ENCODE measurements around the gene ADPRM.
A peak's percentile ranks its signal among the peaks of the same experiment; 100 is the strongest.
"Not testable (repeated sequence)": the region's sequence is repeated elsewhere in the genome, so short reads cannot be mapped to it uniquely, and the experiment has no call there.

The ADPRM gene

DNA sequence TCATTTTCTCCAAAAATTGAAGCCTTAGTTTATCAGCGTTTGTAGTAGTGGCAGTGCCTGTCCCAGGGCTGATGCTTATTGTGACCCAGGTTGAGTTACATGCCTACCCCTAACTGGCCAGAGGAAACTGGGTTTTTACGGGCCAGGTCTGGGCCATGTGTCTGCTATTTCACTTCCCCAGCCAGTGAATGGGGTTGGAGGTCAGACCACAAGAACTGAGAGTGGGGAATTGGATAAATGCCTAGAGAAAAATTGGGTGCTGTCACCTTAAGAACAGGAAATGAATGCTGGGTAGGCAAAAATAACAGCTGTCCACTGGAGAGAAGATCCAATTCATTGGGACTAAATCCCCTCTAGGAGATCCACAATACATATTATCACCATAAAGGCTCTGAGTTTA, 5.2 kb downstream of the ADPRM start:
- no peak for DNase-seq

DNA sequence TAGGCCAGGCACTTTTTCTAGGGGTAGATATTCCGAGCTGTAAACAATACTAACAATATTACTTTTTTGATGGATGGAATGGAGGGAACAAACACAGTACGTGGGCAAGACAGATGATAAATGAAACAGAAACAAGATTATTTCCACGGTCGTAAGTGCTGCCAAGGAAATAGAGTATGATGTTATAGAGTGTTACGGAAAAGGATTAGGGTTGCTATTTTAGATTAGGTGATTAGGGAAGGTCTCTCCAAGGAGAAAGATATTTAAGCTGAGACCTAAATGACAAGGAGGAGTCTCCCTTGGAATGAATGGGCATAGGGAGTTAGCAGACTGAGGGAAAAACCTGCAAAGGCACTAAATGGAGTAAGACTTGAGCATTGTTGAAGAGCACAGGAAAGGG, 8.3 kb downstream of the ADPRM start:
- DNase-seq, result no peak

DNA sequence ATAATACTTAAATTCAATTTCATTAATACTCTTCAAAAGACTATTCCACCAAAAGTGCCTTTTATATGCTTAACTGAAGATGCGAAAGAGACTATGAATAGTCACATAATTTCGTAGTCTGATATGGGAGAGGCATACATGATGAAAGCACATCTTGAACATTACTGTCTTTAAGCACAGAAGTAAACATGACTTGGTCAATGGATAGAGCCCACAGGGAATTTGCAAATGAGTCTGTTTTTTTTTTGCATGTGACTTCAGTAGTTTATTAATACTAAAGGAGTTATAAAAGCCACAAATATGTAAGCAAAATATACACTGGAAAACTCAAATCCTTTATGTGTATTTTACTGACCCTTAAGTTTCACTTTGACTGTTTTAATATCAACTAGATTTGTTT, 15.9 kb downstream of the ADPRM start:
- DNase-seq, result no peak

DNA sequence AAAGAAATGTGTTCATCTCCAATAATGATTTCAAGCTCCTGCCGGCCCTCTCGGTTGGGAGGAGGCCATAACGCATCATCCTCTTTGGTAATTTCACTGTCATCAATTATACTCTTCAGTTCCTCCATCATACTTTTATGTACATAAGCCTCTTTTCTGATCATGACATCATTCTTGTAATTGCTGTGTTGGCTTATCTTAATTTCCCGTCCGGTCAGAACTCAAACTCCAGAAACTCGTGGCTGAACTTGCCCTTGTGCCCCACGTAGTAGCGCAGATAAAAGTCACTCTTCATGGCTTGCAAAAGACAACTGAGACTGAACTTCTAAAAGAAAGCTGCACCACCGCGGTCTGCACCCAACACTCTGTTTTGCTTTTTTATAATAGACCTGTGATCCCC, 18.8 kb downstream of the ADPRM start:
- no peak for DNase-seq

DNA sequence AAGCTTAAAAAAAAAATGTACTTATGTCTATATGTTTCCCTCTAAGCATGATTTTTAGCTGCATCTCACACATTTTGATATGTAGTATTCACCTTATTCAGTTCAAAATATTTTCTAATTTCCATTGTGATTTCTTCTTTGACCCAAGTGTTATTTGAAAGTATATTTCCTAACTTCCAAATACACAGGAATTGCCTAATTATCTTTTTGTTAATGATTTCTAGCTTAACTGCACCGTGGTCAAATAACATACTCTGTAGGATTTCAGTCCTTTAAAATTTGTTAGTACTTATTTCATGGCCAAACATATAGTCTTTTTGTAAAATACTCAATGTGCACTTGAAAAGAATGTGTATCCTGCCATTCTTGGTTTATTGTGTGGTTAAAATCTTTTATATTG, 21.2 kb downstream of the ADPRM start:
- DNase-seq, result no peak

DNA sequence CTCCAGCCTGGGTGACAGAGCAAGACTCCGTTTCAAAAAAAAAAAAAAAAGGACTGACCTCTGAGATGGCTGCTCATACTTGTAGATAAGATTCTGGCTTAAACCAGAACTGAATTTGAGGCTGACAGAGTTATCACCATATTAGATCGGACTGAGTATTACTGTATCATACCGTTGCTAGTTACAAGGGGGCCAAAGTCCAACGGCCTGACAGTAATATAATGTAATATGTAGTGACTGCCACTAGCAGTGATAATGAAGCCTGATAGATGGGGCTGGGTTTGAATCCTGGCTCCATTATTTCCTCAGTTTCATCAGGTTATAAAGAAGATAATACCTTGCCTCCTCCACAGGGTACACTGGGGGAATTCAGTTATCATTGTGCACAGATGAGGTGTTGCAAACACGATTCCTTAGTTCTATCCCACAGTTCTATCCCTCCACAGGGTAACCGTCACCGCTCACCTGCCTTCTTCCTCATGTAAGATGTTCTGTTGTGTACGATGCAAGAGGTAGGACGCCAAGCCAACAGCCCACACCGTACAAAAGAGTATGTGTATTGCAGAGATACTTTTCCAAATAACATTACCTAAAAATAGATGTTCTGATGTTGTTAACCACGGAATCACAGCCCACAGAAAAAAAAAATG, 27.3 kb downstream of the ADPRM start:
- no peak for DNase-seq

DNA sequence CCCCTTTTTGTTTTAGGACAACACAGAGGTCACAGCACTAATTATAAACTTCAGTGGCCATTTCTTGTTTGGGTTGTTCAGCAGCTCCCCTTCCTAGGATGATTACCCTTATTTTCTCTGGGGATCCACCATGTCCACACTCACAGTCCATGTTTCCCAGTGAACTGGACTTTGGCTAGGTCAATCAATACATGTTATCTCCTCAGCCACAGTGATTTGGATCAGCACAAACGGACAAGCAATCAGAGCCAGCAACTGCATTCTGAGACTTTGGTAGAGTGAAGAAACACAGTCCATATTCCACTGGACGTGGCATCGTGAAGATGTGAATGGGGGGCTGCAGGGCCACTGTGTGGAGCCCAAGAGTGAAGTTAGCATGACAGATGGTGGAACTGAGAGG, 27.9 kb downstream of the ADPRM start:
- no peak for DNase-seq

DNA sequence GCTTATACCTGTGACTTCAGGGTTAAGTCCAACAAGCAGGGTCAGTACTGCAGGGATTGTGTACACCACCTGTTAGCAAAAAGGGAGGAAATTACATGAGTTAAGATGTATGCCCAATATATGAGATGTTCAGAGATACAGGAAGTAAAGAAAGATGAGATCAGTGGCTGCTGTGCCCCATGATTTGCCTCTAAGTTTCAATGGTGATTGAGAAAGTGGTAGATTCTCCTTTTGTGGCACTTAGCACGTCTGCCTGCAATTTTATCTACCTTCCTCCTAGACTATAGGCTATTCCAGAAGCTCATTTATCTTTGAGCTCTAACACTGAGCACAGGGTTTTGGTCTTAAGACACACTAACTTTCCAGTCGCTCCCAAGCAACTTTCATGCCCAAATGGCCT, 28.8 kb downstream of the ADPRM start:
- no peak for DNase-seq

DNA sequence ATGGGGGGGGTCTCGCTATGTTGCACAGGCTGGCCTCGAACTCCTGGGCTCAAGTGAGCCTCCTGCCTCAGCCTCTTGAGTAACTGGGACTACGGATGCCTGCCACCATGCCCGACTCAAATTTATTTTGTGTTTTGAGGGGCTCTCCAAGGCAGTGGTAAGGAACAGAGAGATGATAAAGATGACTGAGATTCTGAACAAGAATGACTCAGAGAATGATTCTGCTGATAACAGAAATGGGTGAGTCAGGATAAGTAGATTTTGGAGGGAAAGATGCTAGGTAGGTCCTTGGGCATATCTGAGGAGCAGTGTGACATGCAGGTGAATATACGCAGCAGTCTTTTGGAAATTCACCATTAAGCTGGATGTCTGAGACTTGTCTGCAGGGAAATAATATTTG, 29.8 kb downstream of the ADPRM start:
- no peak for DNase-seq

DNA sequence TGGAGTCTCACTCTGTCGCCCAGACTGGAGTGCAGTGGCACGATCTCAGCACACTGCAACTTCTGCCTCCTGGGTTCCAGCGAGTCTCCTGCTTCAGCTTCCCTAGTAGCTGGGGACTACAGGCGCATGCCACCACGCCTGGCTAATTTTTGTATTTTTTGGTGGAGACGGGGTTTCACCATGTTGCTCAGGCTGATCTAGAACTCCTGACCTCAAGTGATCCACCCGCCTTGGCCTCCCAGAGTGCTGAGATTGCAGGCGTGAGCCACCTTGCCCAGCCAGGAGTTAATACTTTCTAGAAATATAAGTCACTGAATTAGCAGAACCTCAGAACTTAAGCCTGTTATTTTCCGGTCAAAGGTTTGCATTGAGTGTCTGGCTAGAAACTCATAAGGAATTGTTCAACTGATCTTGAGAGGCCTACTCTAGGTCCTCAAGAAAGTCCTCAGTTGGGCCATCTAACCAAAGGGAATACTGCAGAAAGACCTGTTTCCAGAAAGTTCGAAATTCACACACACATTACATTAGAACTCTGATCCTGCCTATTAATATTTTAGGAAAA, 31.0 kb downstream of the ADPRM start:
- no peak for DNase-seq

DNA sequence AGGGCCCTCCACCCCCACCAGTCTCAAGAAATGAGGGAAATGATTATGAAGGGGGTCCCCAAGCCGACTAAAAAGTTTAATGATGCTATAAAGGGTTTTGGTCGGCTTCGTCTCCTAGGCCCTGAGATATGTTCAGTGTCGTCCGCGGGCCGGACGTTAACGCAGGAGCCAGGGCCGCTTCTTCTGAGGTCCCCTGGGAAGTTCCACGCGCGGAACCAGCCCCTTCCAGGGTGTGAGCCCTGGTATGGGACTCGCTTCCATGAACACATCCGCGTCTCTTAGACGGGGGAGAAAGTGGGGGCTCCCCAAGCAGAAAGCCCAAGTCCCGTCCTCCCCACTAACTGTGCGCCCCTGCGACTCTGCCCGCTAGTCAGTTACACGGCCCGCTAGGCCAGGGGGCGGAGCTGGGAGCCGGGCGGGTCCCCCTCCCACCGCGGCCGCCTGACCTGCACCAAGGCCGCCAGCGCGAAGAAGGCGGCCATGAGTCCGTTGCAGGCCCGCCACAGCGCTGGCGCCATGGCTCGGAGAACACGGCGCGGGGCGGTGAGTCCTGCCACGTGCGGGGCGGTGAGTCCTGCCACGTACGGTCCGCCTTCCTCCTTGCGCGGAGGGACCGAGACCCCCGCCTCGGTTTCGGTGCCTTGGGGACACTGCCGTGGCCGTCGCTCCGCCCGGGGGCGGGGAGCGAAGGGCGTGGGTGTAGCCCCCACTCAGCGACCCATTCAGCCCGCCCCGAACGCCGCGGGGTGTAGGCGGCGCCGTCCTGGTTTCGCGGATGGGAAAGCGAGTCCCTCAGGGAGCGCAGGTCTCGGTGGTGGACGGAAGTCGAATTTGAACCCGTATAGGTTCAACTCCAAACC, 32.2 kb downstream of the ADPRM start, which contains the start of gene TMEM220:
TSS of gene TMEM220 (minus strand) at position 690 of the 860 bp plus-strand sequence. CDS start at position 518, 172 bp downstream.
- DNase-seq, result no peak

DNA sequence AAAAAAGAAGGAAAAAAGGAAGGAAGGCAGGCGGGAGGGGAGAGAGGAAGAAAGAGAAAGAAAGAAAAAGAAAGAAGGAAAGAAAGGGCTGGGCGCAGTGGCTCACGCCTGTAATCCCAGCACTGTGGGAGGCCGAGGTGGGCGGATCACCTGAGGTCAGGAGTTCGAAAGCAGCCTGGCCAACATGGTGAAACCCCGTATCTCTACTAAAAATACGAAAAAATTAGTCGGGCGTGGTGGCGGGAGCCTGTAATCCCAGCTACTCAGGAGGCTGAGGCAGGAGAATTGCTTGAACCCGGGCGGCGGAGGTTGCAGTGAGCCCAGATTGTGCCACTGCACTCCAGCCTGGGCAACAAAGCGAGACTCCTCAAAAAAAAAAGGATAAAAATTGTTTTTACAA, 32.9 kb downstream of the ADPRM start:
- DNase-seq, result not testable (repeated sequence)

DNA sequence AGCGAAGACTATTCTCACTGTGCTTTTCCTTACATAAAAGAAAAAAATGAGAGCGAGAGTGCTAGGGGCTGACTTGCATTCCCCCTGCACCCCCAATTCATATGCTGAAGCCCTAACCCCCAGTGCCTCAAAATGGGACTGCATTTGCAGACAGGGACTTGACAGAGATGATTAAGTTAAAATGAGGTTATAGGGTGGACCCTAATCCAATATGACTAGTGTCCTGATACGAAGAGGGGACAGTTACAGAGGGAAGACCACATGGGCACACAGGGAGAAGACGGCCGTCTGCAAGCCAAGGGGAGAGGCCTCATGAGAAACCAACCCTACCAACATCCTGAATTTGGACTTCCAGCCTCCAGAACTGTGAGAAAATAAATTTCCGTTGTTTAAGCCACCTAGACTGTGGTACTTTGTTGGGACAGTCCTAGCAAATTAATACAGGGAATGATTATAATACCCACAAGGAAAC, 34.0 kb downstream of the ADPRM start:
- DNase-seq, result no peak

DNA sequence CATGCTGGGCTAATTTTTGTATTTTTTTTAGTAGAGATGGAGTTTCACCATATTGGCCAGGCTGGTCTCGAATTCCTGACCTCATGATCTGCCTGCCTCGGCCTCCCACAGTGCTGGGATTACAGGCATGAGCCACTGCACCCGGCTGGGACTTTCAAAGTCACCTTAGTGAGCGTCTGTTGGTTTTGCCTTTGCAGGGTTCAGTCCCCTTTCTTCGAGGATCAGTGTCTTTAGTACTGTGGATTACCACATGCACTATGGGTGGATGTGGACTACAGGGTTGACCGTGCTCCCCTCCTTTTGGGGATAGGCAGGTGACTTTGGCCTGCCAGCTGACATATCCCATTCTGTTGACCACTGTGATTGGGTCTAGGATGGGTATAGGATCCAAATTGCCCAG, 34.7 kb downstream of the ADPRM start:
- DNase-seq, result not testable (repeated sequence)

DNA sequence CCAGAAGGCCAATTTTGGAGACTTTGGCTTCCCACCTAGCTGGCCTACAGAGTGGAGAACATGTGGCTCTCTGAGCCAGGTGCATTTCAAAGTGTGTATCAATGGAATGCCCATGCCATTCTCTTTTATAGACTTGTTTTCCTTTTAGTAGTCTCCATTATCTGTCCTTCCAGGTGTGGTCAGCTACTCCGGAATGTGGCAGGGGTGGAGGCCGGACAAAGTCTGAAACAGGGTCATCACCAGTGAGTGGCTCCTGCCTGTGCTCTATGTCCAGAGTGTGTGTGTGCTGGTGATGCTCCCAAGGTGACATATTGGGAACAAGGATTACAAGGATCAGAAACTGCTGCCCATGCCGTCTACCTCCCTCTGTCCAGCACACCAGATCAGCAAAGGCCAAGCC, 36.3 kb downstream of the ADPRM start:
- DNase-seq, result no peak

DNA sequence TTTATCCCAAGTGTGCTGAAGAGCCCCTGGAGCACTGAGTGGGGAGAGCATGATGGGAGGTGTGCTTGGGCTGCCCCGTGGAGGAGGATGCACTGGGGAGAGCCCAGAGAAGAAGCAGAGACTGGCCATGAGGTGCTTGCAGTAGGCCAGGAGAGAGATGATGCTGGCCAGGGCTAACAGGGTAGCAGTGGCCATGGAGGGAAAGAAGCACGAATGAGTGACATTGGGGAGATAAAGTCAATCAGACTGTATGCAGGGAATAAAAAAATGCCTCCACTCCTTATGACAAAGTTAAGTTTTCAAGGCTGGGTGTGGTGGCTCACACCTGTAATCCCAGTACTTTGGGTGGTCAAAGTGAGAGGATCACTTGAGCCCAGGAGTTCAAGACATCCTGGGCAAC, 37.9 kb downstream of the ADPRM start:
- DNase-seq, result no peak

DNA sequence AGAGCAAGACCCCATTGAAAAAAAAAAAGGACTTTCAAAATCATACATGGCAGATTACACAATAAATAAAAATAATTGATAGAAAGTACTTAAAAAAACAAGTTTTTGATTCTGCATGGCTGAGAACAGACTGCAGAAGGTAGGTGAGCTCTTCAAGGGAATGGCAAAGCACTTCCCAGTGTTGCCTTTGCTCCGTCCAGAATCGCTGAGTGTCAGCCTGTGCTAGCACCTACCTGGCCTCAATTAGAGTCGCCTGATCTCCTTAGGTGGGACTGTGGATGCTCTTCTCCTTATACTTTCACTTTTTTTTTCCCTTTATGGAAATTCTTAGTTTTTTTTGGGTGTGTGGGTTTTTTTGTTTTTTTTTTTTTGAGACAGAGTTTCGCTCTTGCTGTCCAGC, 38.4 kb downstream of the ADPRM start:
- no peak for DNase-seq

DNA sequence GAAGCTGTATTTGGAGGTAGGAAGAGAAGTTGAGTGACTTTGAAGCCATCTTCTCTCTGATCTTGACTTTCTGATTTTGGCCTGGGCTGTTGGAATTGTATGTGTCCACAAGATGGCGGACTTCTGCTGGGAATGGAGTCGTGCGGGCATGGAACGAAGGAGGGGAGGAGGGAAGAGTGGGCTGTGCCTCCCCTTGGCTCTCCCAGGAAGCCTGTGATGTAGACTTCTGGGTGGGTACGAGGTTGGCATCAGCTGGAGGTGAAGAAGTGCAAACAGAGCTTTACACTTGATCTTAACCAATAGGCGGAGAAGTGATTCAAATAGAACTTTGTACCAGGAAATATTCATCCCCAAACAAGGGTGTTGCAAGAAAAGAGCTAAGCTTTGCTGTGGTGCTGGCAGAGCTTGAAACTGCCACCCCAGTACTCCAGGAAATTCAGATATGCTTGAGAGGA, 39.8 kb downstream of the ADPRM start:
- DNase-seq, result peak; percentile 28

DNA sequence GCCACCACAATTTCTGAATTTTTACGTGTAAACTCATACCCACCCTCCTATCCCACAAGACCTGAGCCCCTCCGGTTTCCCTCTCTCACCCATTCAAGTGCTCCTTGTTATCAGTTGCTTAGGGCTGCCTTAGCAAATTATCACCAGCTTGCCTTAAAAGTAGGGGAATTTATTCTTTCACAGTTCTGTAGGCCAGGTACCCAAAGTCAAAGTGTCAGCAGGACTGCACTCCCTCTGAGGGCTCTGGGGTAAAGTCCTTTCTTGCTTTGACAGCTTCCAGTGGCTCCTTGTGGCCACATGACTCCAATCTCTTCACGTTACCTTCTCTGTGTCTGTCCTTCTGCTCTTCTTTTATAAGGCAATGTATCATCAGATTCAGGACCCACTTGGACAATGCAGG, 40.3 kb downstream of the ADPRM start:
- no peak for DNase-seq

DNA sequence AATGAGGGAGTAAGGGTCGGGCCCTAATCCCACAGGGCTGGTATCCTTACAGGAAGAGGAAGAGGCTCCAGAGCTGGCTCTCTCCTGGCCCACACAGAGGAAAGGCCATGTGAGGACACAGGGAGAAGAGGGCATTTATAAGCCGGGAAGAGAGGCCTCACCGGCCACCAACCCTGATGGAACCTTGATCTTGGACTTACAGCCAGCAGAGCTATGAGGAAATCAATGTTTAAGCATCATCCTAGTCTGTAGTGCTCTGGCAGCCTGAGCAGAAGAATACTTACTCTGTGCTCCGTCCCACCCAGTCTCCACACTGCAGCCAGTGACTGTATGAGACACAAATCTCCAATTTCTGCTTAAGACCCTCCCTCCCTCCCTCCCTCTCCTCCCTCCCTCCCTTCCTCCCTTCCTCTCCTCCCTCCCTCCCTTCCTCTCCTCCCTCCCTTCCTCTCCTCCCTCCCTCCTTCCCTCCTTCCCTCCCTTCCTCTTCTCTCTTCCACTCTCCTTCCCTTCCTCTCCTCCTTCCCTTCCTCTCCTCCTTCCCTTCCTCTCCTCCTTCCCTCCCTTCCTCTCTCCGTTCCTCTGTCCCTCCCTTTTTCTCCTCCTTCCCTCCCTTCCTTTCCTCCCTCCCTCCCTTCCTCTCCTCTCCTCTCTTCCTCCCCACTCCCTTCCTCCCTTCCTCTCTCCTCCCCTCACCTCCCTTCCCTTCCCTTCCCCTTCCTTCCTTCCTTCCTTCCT, 41.3 kb downstream of the ADPRM start:
- DNase-seq, result no peak

DNA sequence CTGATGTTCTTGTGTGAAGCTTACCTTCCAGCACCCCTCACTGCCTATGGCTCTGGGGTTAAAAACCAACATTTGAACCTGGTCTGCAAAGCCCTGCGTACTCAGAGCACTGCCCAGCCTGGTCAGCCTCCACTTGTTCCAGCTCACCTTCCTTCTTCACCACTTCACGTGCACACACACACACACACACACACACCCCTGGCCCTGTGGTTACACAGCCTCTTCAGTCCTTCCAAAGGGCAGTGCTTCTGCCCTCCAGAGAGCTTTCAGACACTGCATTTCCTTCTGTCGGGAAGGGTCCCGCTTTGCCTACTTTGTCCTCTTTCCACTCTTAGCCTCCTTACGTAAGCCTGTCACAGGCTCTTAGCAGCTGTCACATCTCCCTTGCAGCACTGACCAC, 42.0 kb downstream of the ADPRM start:
- no peak for DNase-seq

DNA sequence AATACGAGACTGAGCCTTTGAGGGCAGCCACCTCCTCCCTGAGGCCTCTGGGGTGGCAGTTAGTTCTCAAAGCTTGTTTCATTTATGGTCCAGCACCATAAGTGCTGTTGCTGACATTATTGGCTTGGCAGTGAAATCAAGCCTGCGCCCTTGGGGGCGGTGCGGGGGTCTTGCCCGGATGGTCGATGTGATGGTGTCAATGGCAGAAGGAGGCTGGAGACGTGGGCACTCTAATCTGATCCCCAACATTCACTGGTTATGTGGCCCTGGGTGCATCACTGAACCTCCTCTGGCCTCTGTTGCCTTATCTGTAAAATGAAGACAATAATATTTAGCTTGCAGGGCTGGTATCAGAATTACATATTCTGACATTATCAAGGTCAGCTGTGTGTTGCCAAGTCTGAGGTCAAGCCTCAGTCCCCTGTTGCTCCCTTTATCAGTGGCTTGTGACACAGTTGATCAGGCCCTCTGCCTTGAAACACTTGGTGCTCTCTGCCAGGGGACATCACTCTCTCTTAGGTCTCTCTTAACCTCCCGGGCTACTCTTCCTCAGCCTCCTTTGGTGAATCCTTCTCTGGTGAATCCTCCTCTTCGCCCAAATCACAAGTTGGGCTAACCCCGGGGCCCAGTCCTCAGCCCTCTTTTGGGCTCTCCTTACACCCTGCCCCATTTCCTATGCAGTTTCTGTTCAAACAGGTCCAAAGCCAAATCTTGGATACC, 44.2 kb downstream of the ADPRM start:
- DNase-seq, result no peak

DNA sequence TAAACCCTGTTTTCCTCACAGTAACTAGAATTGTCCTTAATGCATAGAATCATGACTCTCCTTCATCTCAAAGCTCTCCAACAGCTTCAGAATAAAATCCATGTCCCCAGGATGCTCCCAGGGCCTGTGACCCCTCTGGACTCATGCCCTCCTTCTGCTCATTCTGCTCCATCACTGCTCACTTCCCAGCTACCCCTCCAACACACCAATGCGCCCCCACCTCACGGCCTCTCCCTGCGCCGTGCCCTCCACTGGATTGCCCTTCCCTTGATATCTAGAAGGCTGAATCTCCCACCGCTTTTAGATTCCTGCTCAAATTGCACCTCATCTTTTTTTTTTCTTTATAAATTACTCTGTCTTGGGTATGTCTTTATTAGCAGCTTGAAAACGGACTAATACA, 45.0 kb downstream of the ADPRM start:
- DNase-seq, result no peak
